GM13977 (cell line): ENCODE measurements around the gene CHAMP1.
"Not testable (repeated sequence)": the region's sequence is repeated elsewhere in the genome, so short reads cannot be mapped to it uniquely, and the experiment has no call there.

ENCODE experiments used
- DNase-seq: peaks from one replicate; pipeline ENCODE4 v3.0.0; 2012; ENCODE audit warnings: low spot score
- CTCF ChIP-seq: IDR thresholded peaks from 2 replicates; pipeline ENCODE4 v1.5.1; 2012; ENCODE audit warnings: mild to moderate bottlenecking, control low read depth; ENCODE audit not compliant: insufficient read depth; ENCODE audit errors: extremely low read depth, missing control alignments
- in situ Hi-C: fragments of 300-500 bp; cut with MboI; formaldehyde crosslinking; loops from one replicate; pipeline ENCODE4 v1.12.0; 2022; ENCODE audit warnings: low sequenced_read_pairs, low pct_unique_long_range_greater_than_20kb, mixed read lengths, inconsistent platforms; ENCODE audit not compliant: unreplicated experiment

CHAMP1 gene

GRCh38 chr13:114330086-114330485 is 15.8 kb downstream of the CHAMP1 start:
- no peak for DNase-seq
- in situ Hi-C loops: no loop called here
- TF ChIP-seq CTCF: no peak

GRCh38 chr13:114333881-114334280 is 19.6 kb downstream of the CHAMP1 start:
- in situ Hi-C loops, DNase-seq: not testable (repeated sequence)

GRCh38 chr13:114334305-114335053 is 20.2 kb downstream of the CHAMP1 start:
- DNase-seq: no peak
- in situ Hi-C loops: no loop called here
- TF ChIP-seq CTCF: no peak

GRCh38 chr13:114336457-114336856 is 22.2 kb downstream of the CHAMP1 start:
- in situ Hi-C loops, DNase-seq: not testable (repeated sequence)

- no peak for DNase-seq
- in situ Hi-C loops: no loop called here
- TF ChIP-seq CTCF: no peak
These were observed 24.7 kb downstream of the CHAMP1 start for GRCh38 chr13:114338959-114339358.

- peak; percentile 85 for TF ChIP-seq CTCF
- in situ Hi-C loops: no loop called here
- no peak for DNase-seq
These were observed 25.7 kb downstream of the CHAMP1 start for GRCh38 chr13:114339857-114340534.

GRCh38 chr13:114341003-114341777 is 26.9 kb downstream of the CHAMP1 start:
- in situ Hi-C loops: no loop called here
- no peak for DNase-seq
- TF ChIP-seq CTCF: no peak

GRCh38 chr13:114347256-114347655 is 33.0 kb downstream of the CHAMP1 start:
- DNase-seq, in situ Hi-C loops: not testable (repeated sequence)
